OCI-LY7 (cell line): ENCODE data around the gene HSF2BP. TPM values are rescaled to one million over a fixed set of nuclear protein-coding genes. Genes with fewer than 3 reads are reported as not detected.

Experiments used
- BruUV-seq: library from RNA; stranded (reverse); fragments of 400-500 nt; replicated peaks from 2 replicates; lab custom pipeline; 2021; lab: Mats Ljungman, UMichigan
- CTCF ChIA-PET: fragments of 300-600 bp; sonication (Branson Sonifier 250); formaldehyde crosslinking; loops from one replicate; lab custom pipeline; 2022; ENCODE audit warnings: antibody characterized with exemption; ENCODE audit not compliant: unreplicated experiment; lab: Charles Lee
- POLR2A ChIA-PET: fragments of 300-600 bp; sonication (Branson Sonifier 250); formaldehyde crosslinking; loops from one replicate; lab custom pipeline; 2022; ENCODE audit warnings: antibody characterized with exemption; lab: Charles Lee
- DNase-seq: peaks from one replicate; pipeline ENCODE4 v3.0.0-alpha.2; 2015; ENCODE audit warnings: low spot score
- H2AFZ ChIP-seq: fragments of 200-600 bp; sonication (generic), shearing (Covaris generic); 2 replicates; pipeline ENCODE4 v1.6.1; 2014; ENCODE audit warnings: mild to moderate bottlenecking, antibody characterized with exemption, low read length, moderate library complexity
- H3K27ac ChIP-seq: fragments of 200-600 bp; sonication (generic); 2 replicates; pipeline ENCODE4 v1.5.1; 2014; ENCODE audit warnings: mixed run types, low read depth, mild to moderate bottlenecking, moderate library complexity, low read length, inconsistent platforms; ENCODE audit not compliant: poor library complexity, severe bottlenecking
- H3K36me3 ChIP-seq: fragments of 200-600 bp; sonication (generic); 2 replicates; pipeline ENCODE4 v1.6.1; 2014; ENCODE audit warnings: mild to moderate bottlenecking, antibody characterized with exemption, low read length, moderate library complexity, mixed read lengths; ENCODE audit not compliant: insufficient read depth
- H3K4me1 ChIP-seq: fragments of 200-600 bp; sonication (generic); 2 replicates; pipeline ENCODE4 v1.5.1; 2014; ENCODE audit warnings: mild to moderate bottlenecking, low read length; ENCODE audit not compliant: insufficient read depth, poor library complexity, severe bottlenecking
- H3K4me2 ChIP-seq: fragments of 200-600 bp; sonication (generic); 2 replicates; pipeline ENCODE4 v1.6.1; 2014; ENCODE audit warnings: mild to moderate bottlenecking, low read length
- H3K4me3 ChIP-seq: fragments of 200-600 bp; sonication (generic); 2 replicates; pipeline ENCODE4 v1.5.1; 2014; ENCODE audit warnings: mild to moderate bottlenecking, low read depth, low read length; ENCODE audit not compliant: poor library complexity, severe bottlenecking
- H3K79me2 ChIP-seq: fragments of 200-600 bp; sonication (generic); 2 replicates; pipeline ENCODE4 v1.6.1; 2016; ENCODE audit warnings: low read depth, mild to moderate bottlenecking, low read length, moderate library complexity, mixed read lengths; ENCODE audit not compliant: insufficient read depth
- H3K9me2 ChIP-seq: fragments of 200-600 bp; sonication (generic); 2 replicates; pipeline ENCODE4 v1.6.1; 2016; ENCODE audit warnings: mild to moderate bottlenecking, low read length, mixed read lengths; ENCODE audit not compliant: insufficient read depth
- H3K9me3 ChIP-seq: fragments of 200-600 bp; sonication (generic); 2 replicates; pipeline ENCODE4 v1.6.1; 2014; ENCODE audit warnings: mild to moderate bottlenecking, mixed run types, low read length, mixed read lengths
- H4K20me1 ChIP-seq: fragments of 200-600 bp; sonication (generic); 2 replicates; pipeline ENCODE4 v1.6.1; 2014; ENCODE audit warnings: mild to moderate bottlenecking, antibody characterized with exemption, low read length, moderate library complexity, mixed read lengths; ENCODE audit not compliant: insufficient read depth
- CTCF ChIP-seq: fragments of 200-600 bp; sonication (generic); conservative IDR thresholded peaks from 2 replicates; pipeline ENCODE4 v1.5.1; 2014; ENCODE audit warnings: mild to moderate bottlenecking, antibody characterized with exemption, low read length, moderate library complexity, mixed read lengths
- EZH2phosphoT487 ChIP-seq: fragments of 200-600 bp; sonication (generic); IDR thresholded peaks from 2 replicates; pipeline ENCODE4 v1.6.1; 2018; ENCODE audit warnings: low read depth, borderline replicate concordance, mild to moderate bottlenecking, mixed run types, antibody characterized with exemption, low read length, moderate library complexity, mixed read lengths
- intact Hi-C: fragments of 100-400 bp; cut with micrococcal nuclease; formaldehyde crosslinking; loops from one replicate; pipeline ENCODE4 v1.10.0; 2022; ENCODE audit not compliant: unreplicated experiment
- total RNA-seq, 2 experiments: library from RNA; depleted of rRNA in 1 of 2; stranded (reverse); fragments of >200 nt in 1 of 2; shearing (Covaris generic) in 1 of 2; gene quantifications; 2 replicates each; pipeline ENCODE4 v1.2.3, GENCODE V29; 2014 to 2022

HSF2BP gene
- total RNA-seq, 2 experiments from 2014 or later, result 3.5 to 5.1 TPM

DNA sequence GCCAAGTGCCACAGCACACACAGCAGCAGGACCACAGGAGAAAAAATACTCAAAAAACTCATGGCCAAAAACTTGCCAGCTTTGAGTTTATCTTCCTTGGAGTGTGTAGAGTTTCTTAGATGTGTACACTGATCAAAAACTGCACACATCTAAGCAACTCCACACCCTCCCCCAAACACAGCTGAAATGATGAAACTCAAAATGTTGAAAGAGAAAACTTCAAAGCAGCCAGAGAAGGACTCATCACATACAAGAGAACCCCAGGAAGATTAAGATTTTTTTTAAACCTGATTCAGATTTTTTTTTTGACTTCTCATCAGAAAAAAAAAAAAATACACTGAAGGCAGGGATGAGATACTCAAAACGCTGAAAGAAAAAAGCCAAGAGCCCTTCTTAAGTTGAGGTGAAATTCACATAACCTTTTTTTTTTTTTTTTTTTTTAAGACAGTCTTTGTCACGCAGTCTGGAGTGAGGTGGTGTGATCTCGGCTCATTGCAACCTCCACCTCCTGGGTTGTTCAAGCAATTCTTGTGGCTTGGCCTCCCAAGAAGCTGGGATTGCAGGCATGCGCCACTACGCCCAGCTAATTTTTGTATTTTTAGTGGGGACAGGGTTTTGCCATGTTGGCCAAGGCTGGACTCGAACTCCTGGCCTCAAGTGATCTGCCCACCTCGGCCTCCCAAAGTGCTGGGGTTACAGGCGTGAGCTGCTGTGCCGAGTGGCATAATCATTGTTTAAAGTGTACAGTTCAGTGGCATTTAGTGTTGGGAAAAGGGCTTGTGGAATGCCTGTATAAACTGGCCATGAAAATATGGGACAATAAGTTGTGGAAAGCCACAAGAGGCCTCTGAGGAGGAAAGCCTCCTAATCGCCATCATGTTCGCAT is 38.7 kb upstream of the HSF2BP start:
- no TSS peak for BruUV-seq
- Histone ChIP-seq H3K36me3 (peaks cover 39% of the 10 kb centered on the region), H2AFZ (no peak overlapping the region), H3K79me2 (no peaks in the 10 kb centered on the region), H3K4me1 (no peaks in the 10 kb centered on the region), H3K4me3 (no peak overlapping the region), H3K27ac (no peak overlapping the region), H3K4me2 (no peak overlapping the region), H3K9me3 (no peaks in the 10 kb centered on the region), H3K9me2 (no peaks in the 10 kb centered on the region), H4K20me1 (no peaks in the 10 kb centered on the region)
- TF ChIP-seq EZH2phosphoT487 (no peak), CTCF (no peak)
- CTCF ChIA-PET, result no interaction called here
- DNase-seq, result no peak
- intact Hi-C loops, result no loop called here
- POLR2A ChIA-PET, result no interaction called here

DNA sequence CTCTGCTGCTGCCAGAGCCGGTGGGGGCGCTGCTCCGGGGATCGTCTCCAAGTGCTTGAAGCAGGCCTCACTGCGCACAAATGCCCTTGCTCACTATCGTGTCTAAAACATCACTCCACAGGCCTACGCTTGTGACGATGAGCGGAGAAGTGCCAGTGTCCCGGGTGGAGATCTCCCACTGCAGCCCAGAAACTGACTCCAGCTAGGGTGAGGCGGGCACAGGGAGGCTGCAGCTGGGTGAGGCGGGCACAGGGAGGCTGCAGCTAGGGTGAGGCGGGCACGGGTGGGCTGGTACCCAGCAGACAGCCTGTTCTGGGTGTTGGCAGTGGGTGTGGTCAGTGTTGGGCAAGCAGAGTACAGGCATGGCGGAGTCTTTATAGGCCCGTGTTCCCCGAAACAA is 36.9 kb upstream of the HSF2BP start:
- no peaks in the 10 kb centered on the region for H3K4me1 ChIP-seq
- H3K4me2 ChIP-seq, result no peak overlapping the region
- CTCF ChIA-PET, result no interaction called here
- intact Hi-C loops, result no loop called here
- no peaks in the 10 kb centered on the region for H3K79me2 ChIP-seq
- H3K27ac ChIP-seq, result no peak overlapping the region
- POLR2A ChIA-PET, result interaction anchor here (1.0 kb wide), 1 partner anchor 24 kb away, joined by 3 read pairs; no protein-coding TSS in a partner anchor
- H2AFZ ChIP-seq, result no peak overlapping the region
- no peaks in the 10 kb centered on the region for H4K20me1 ChIP-seq
- no peak for DNase-seq
- no peaks in the 10 kb centered on the region for H3K9me3 ChIP-seq
- BruUV-seq, result no TSS peak
- no peak overlapping the region for H3K4me3 ChIP-seq
- TF ChIP-seq EZH2phosphoT487, result no peak
- TF ChIP-seq CTCF, result no peak
- H3K36me3 ChIP-seq, result peaks cover 54% of the 10 kb centered on the region
- no peaks in the 10 kb centered on the region for H3K9me2 ChIP-seq
